ENCODE results near the gene MAG. TPM values are rescaled to one million over a fixed set of nuclear protein-coding genes. Genes with fewer than 3 reads are reported as not detected.

Gene MAG
- total and polyA plus RNA-seq, 3 donors from 2014 or later = 5.4 to 18.4 (median 10.8) TPM

DNA sequence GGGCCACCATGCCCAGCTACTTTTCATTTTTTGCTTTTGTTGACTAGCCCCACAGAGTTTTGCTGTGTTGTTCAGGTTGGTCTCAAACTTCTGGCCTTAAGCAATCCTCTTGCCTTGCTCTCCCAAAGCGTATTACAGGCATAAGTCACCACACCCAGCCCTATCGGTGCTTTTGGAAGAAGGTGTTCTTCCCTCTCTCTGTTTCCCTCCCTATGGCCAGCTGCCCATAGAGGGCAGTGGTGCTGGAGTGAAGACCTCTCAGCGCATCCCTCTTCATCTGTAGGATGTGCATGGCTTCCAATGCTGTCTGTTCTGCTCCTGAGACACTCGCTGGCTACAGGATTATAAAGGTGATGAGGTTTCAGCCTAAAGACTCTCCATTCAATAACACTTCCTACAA is 35.7 kb downstream of the MAG start:
- Histone ChIP-seq H3K36me3 (ENCODE audit: low read depth, missing control alignments) (no peaks in the 10 kb centered on the region), H3K4me3 (no peak overlapping the region), H3K27ac (no peak overlapping the region), H3K4me1 (no peaks in the 10 kb centered on the region), H3K27me3 (no peaks in the 10 kb centered on the region), H3K9me3 (no peaks in the 10 kb centered on the region)
- no peak for DNase-seq
- WGBS, 2 donors = 81 to 85% methylated on average over 4 of the region's 4 CpGs
- TF ChIP-seq CTCF (IDR thresholded peaks at IDR 0.05) = no peak
- no peak for TF ChIP-seq POLR2A (IDR thresholded peaks at IDR 0.05)
- intact Hi-C loops (cut with DNase I; ENCODE audit: low total_unique reads) = no loop called here

- Histone ChIP-seq H3K36me3 (ENCODE audit: low read depth, missing control alignments) (no peaks in the 10 kb centered on the region), H3K4me1 (no peaks in the 10 kb centered on the region), H3K9me3 (no peaks in the 10 kb centered on the region), H3K27me3 (no peaks in the 10 kb centered on the region), H3K4me3 (no peak within 1 kb of the TSS), H3K27ac (no peak within 1 kb of the TSS)
- WGBS, 2 donors = 84 to 90% methylated on average over 12 of the region's 12 CpGs
- no peak for DNase-seq
- intact Hi-C loops (cut with DNase I; ENCODE audit: low total_unique reads) = no loop called here
- no peak for TF ChIP-seq POLR2A (IDR thresholded peaks at IDR 0.05)
- no peak for TF ChIP-seq CTCF (IDR thresholded peaks at IDR 0.05)
These were observed 36.9 kb downstream of the MAG start, which contains the start of gene CD22 for GRCh38 chr19:35328851-35329285. TSS of gene CD22 (plus strand) at chr19:35329187. CDS start at chr19:35332041, 2,854 bp downstream.

DNA sequence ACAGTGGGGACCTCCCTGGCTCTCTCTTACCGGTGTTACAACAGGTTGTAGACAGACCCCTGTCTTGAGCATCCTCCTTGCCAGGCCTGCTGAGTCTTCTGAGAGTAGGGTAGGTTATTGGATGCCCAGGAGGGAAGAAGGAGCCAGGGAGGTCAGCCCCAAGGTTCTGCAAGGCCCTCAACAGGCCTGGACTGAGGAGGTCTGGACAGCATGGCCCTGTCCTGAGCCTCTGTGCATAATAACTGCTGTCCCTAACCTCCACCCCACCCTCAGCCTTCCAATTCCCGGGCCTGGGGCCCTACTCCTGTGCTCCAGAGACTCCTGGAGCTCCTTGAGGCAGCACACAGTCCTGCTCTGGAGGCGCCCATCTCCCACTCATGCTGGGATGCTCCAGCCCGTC is 37.4 kb downstream of the MAG start:
- Histone ChIP-seq H3K9me3 (no peaks in the 10 kb centered on the region), H3K27ac (no peak overlapping the region), H3K4me3 (no peak overlapping the region)

DNA sequence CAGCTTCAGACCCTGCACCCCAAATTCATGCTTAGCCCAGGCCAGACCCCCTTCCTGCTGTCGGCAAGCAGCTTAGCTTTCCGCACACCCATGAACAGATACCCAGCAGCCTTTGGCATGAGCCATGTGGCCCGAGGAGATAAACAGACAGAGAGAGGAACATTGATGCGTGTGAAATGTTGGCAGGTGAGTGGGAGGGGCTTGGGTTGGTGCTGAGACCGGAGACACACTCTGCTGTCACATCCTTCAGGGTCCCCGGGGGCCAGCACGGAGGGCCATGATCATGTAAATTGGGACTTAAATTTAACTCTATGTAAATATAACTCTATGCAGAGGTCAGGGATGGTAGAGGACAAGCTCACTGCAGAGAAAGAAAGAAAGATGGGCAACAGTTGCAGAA is 38.5 kb downstream of the MAG start:
- Histone ChIP-seq H3K9me3 (no peaks in the 10 kb centered on the region), H3K27ac (no peak overlapping the region), H3K27me3 (no peaks in the 10 kb centered on the region), H3K36me3 (ENCODE audit: low read depth, missing control alignments) (no peaks in the 10 kb centered on the region), H3K4me1 (no peaks in the 10 kb centered on the region), H3K4me3 (no peak overlapping the region)
- no peak for TF ChIP-seq POLR2A (IDR thresholded peaks at IDR 0.05)
- TF ChIP-seq CTCF (IDR thresholded peaks at IDR 0.05) = no peak
- DNase-seq = no peak
- intact Hi-C loops (cut with DNase I; ENCODE audit: low total_unique reads) = no loop called here
- WGBS, 2 donors = 74 to 80% methylated on average over 7 of the region's 7 CpGs

More for the DNA sequence above, 37.4 kb downstream of the MAG start:
- 91 to 97% methylated on average over 4 of the region's 4 CpGs for WGBS, 2 donors
- DNase-seq = no peak
- no peaks in the 10 kb centered on the region for H3K4me1 ChIP-seq
- intact Hi-C loops (cut with DNase I; ENCODE audit: low total_unique reads) = no loop called here
- no peaks in the 10 kb centered on the region for H3K36me3 ChIP-seq (ENCODE audit: low read depth, missing control alignments)
- TF ChIP-seq POLR2A (IDR thresholded peaks at IDR 0.05) = no peak
- no peak for TF ChIP-seq CTCF (IDR thresholded peaks at IDR 0.05)
- no peaks in the 10 kb centered on the region for H3K27me3 ChIP-seq

DNA sequence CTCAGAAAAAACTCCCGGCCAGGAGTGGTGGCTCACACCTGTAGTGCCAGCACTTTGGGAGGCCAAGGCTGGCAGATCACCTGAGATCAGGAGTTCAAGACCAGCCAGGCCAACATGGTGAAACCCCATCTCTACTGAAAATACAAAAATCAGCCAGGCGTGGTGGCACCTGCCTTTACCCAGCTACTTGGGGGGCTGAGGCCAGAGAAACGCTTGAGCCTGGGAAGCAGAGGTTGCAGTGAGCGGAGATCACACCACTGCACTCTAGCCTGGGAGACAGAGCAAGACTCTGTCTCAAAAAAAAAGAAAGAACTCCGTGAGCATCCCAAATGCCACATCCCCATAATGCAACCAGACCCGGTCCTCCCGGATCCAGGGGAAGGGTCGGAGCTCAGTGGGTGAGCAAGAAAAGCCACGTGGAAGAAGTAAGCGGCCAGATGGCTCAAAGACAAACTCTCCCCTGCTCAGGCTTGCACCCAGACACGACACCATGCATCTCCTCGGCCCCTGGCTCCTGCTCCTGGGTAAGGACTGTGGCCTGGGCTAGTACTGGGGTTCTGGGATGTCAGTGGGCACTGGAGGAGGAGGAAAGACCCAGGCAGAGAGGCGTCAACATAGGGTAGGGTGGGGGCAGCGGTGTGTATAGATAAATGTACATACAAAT is 39.7 kb downstream of the MAG start:
- intact Hi-C loops (cut with DNase I; ENCODE audit: low total_unique reads) = no loop called here
- no peak for DNase-seq
- no peaks in the 10 kb centered on the region for H3K9me3 ChIP-seq
- WGBS, 2 donors = 89 to 93% methylated on average over 13 to 14 of the region's 14 CpGs
- H3K4me1 ChIP-seq = no peaks in the 10 kb centered on the region
- H3K27ac ChIP-seq = no peak overlapping the region
- TF ChIP-seq POLR2A (IDR thresholded peaks at IDR 0.05) (no peak), CTCF (IDR thresholded peaks at IDR 0.05) (no peak)
- H3K4me3 ChIP-seq = no peak overlapping the region
- H3K27me3 ChIP-seq = no peaks in the 10 kb centered on the region
- H3K36me3 ChIP-seq (ENCODE audit: low read depth, missing control alignments) = no peaks in the 10 kb centered on the region
